Endometrial microvascular endothelial cells (primary cell): ENCODE results near the gene REXO1. TPM values are rescaled to one million over a fixed set of nuclear protein-coding genes. Genes with fewer than 3 reads are reported as not detected.

Source experiments
- in situ Hi-C: cut with HindIII; loops from 2 replicates; pipeline ENCODE4 v1.10.0; 2017; ENCODE audit warnings: low sequenced_read_pairs, low pct_unique_long_range_greater_than_20kb; ENCODE audit errors: inconsistent ontology term
- total RNA-seq: library from RNA; depleted of rRNA; stranded (reverse); fragments of >200 nt; gene quantifications from one replicate; pipeline ENCODE4 v1.2.3, GENCODE V29; 2015; ENCODE audit errors: inconsistent ontology term

Gene REXO1
- total RNA-seq, 1 donor from 2014 or later = 15.7 TPM

- in situ Hi-C loops = no loop called here
These were observed 10.6 kb downstream of the REXO1 start for GRCh38 chr19:1837625-1838105.

GRCh38 chr19:1837222-1837565 lies 11.1 kb downstream of the REXO1 start:
- in situ Hi-C loops = no loop called here

- in situ Hi-C loops = no loop called here
These were observed 11.6 kb downstream of the REXO1 start for GRCh38 chr19:1836458-1837221.

- in situ Hi-C loops = no loop called here
These were observed 14.7 kb downstream of the REXO1 start for GRCh38 chr19:1833540-1833939.

GRCh38 chr19:1832046-1832663 lies 16.1 kb downstream of the REXO1 start:
- in situ Hi-C loops = no loop called here

- in situ Hi-C loops = no loop called here
These were observed 17.3 kb downstream of the REXO1 start for GRCh38 chr19:1830978-1831377.

GRCh38 chr19:1830568-1830967 lies 17.7 kb downstream of the REXO1 start:
- in situ Hi-C loops = no loop called here

GRCh38 chr19:1829958-1830357 lies 18.3 kb downstream of the REXO1 start:
- in situ Hi-C loops = no loop called here

- in situ Hi-C loops = no loop called here
These were observed 19.7 kb downstream of the REXO1 start for GRCh38 chr19:1828279-1829238.

- in situ Hi-C loops = no loop called here
These were observed 20.6 kb downstream of the REXO1 start for GRCh38 chr19:1827566-1828278.

- in situ Hi-C loops = no loop called here
These were observed 21.4 kb downstream of the REXO1 start for GRCh38 chr19:1826557-1827521.

GRCh38 chr19:1825909-1826556 lies 22.2 kb downstream of the REXO1 start:
- in situ Hi-C loops = no loop called here

- in situ Hi-C loops = no loop called here
These were observed 24.0 kb downstream of the REXO1 start for GRCh38 chr19:1824252-1824622.

- in situ Hi-C loops = no loop called here
These were observed 24.6 kb downstream of the REXO1 start for GRCh38 chr19:1823539-1824251.

GRCh38 chr19:1823020-1823419 lies 25.3 kb downstream of the REXO1 start:
- in situ Hi-C loops = no loop called here

GRCh38 chr19:1822210-1822609 lies 26.1 kb downstream of the REXO1 start:
- in situ Hi-C loops = no loop called here
